HG03060 (cell line): ENCODE data around the gene RGS10.

Experiments used
- ATAC-seq: cut with Tn5 transposase; IDR thresholded peaks from one replicate; pipeline ENCODE4 v1.9.1; 2021; ENCODE audit warnings: low read depth, moderate number of reproducible peaks; ENCODE audit not compliant: unreplicated experiment

The RGS10 gene

GRCh38 chr10:119520283-119520682 lies 22.2 kb downstream of the RGS10 start:
- no peak for ATAC-seq

GRCh38 chr10:119518936-119519335 lies 23.6 kb downstream of the RGS10 start:
- no peak for ATAC-seq

- no peak for ATAC-seq
Measured at GRCh38 chr10:119518176-119518575, 24.3 kb downstream of the RGS10 start.

- ATAC-seq, result no peak
Measured at GRCh38 chr10:119517235-119518141, 25.0 kb downstream of the RGS10 start.

- peak; percentile 63 for ATAC-seq
Measured at GRCh38 chr10:119516381-119517234, 25.9 kb downstream of the RGS10 start.

- no peak for ATAC-seq
Measured at GRCh38 chr10:119515511-119516045, 26.9 kb downstream of the RGS10 start.

GRCh38 chr10:119514819-119515218 lies 27.7 kb downstream of the RGS10 start:
- no peak for ATAC-seq

GRCh38 chr10:119511828-119512515 lies 30.5 kb downstream of the RGS10 start:
- ATAC-seq, result no peak

- no peak for ATAC-seq
Measured at GRCh38 chr10:119509909-119510451, 32.5 kb downstream of the RGS10 start.

- ATAC-seq, result no peak
Measured at GRCh38 chr10:119507115-119507514, 35.4 kb downstream of the RGS10 start.

GRCh38 chr10:119505588-119506315 lies 36.8 kb downstream of the RGS10 start:
- no peak for ATAC-seq

- ATAC-seq, result no peak
Measured at GRCh38 chr10:119505131-119505551, 37.4 kb downstream of the RGS10 start.

- ATAC-seq, result no peak
Measured at GRCh38 chr10:119504651-119505050, 37.9 kb downstream of the RGS10 start.

- no peak for ATAC-seq
Measured at GRCh38 chr10:119503821-119504220, 38.7 kb downstream of the RGS10 start.

- no peak for ATAC-seq
Measured at GRCh38 chr10:119502618-119503155, 39.8 kb downstream of the RGS10 start.

GRCh38 chr10:119502209-119502608 lies 40.3 kb downstream of the RGS10 start:
- ATAC-seq, result no peak

GRCh38 chr10:119501690-119502089 lies 40.8 kb downstream of the RGS10 start:
- no peak for ATAC-seq

- no peak for ATAC-seq
Measured at GRCh38 chr10:119500821-119501220, 41.7 kb downstream of the RGS10 start.

GRCh38 chr10:119500123-119500795 lies 42.3 kb downstream of the RGS10 start:
- ATAC-seq, result no peak
